T47D (cell line): ENCODE results near the gene STAT4.

ENCODE experiments used
- DNase-seq, 2 experiments: peaks; one replicate each; pipeline versions ENCODE4 v3.0.0 to v3.0.0-alpha.2; 2011 to 2012; ENCODE audit warnings: low read depth in 1 of 2, low spot score in 1 of 2
- JUND ChIP-seq: IDR thresholded peaks from 2 replicates; pipeline ENCODE4 v1.6.1; 2012; ENCODE audit warnings: low read depth
- in situ Hi-C: cut with HindIII; loops from 2 replicates; pipeline ENCODE4 v1.10.0; 2016; ENCODE audit warnings: low sequenced_read_pairs, low pct_unique_long_range_greater_than_20kb

STAT4 gene

GRCh38 chr2:191169456-191170300 lies 18.9 kb upstream of the STAT4 start:
- in situ Hi-C loops, result no loop called here
- no peak for DNase-seq
- TF ChIP-seq JUND, result peak; percentile 43; the same call in 1 of the 2 replicates

- in situ Hi-C loops, result no loop called here
- DNase-seq, result no peak
- TF ChIP-seq JUND, result no peak
Measured at GRCh38 chr2:191167766-191168165, 17.0 kb upstream of the STAT4 start.

DNA sequence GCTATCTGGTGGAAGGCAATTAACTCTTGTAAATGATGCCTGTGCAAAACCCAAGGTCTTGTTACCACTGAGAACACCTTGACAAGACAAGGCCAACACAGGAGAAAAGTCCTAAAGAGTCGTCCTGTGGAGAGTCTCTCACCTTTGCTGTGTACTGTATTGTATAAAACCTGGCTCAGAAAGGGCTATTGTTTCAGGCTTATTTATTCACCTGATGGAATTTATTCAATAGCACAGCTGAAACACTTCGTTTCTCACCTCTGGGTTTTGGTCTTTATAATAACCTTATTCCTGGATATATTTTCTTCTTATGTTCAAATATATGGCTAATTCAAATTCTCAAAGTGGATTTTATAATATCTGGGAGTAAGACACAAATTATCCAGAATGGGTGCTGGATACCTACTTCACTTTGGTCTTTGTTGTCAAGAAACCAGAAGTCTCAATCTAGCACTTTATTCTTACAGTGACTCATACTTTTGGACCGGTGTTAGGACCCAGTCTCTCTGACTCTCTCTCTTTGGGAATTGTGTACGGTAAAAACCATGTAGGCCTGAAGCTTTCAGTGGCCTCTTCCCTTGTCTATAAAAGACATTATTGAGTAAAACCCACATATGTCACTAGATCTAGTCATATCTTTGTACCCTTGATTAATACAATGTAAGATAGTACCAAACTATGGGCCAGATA lies 16.1 kb upstream of the STAT4 start:
- DNase-seq, result no peak
- in situ Hi-C loops, result no loop called here
- TF ChIP-seq JUND, result no peak

DNA sequence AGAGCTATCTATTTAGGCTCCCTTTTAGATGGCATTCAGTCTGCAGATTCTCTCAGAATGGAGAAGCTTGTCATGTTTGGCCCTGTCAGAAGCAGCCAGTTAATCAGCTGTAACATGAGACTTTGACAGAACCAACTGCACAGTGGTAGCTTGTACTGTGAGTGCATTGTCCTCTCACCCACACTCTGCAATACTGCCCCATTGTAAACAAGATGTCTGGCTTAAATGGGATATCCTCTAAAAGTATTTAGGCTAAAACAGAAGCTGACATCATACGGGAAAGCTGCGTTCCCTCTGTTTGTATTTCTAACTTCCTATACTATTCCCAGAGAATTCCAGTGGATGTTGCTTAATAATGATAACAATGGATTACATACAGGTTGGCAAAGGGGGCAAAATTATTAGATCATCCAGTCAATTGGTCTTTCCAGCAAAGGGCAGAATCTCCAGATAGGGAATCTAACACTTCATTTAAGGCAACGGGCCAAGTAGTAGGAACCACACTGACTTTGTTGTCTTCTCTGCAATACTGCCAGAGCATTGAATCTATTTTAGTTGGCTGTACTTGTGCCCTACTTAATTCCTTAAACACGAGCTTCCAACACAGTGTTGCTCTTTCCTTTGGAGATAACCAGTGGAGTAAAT lies 15.4 kb upstream of the STAT4 start:
- in situ Hi-C loops, result no loop called here
- no peak for TF ChIP-seq JUND
- peak in 1 of 2 experiments; percentile 24 for DNase-seq

DNA sequence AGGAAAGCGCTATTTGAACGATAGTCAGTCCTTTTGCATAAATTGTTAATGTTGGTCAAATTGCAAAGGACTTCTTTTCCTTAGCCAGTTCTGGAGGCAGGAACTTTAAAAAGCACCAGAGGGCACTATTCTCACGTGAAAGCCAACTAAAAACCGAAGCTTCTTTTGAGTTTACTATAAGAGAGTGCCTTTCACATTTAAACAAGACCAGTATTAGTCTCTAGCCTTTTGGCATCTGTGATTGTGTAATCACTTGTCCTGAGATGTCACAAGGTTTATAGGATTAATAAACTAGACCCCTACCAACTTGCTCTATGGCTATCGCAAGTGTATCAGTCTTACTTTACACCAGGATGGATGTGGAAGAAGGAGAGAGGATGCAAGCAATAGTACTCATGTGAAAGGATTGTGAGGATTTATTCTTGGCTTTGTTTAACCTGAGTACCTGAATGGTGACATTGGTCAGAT lies 14.4 kb upstream of the STAT4 start:
- in situ Hi-C loops, result no loop called here
- TF ChIP-seq JUND, result no peak
- DNase-seq, result peak in 1 of 2 experiments; percentile 51

DNA sequence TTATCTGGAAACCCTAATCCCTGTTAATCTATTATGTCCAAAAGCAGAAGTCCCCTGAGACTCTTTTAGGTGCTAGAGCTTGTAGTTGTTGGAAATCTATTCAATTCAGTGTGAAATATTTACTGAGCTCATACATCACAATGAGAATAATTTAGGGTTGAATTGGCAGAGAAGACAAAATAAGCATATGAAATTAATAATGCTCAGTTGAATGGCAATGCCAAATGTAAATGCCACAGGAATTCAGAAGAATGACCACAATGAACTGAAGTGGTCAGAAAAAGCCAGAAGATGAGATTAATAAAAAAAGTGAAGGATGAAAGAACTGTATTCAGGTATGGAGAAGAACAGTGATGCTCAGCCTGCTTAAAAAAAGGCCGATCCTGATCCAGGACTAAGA lies 8.0 kb upstream of the STAT4 start:
- no peak for TF ChIP-seq JUND
- DNase-seq, result no peak
- in situ Hi-C loops, result no loop called here

DNA sequence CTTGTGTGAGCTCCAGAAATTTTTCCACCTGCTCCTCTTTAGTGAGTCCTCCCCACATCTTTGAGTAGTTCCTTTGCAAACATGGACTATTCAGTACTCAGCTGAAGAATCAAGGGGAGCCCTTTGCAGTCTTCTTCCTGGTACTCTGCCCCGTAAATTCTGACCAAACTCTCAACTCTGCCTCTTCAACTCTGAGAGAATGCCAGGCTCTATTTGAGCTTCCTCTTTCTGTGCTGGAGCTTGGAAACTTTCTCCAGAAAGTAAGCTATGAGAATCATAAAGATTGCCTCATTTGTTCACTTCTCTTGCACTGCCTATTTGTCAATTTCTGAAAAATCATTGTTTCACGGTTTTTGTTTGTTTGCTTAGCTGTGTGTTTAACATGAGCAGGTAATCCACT lies 7.4 kb upstream of the STAT4 start:
- no peak for TF ChIP-seq JUND
- no peak for DNase-seq
- in situ Hi-C loops, result no loop called here

- TF ChIP-seq JUND, result no peak
- in situ Hi-C loops, result no loop called here
- DNase-seq, result peak in 1 of 2 experiments; percentile 36
Measured at GRCh38 chr2:191155608-191156071, 4.8 kb upstream of the STAT4 start.

DNA sequence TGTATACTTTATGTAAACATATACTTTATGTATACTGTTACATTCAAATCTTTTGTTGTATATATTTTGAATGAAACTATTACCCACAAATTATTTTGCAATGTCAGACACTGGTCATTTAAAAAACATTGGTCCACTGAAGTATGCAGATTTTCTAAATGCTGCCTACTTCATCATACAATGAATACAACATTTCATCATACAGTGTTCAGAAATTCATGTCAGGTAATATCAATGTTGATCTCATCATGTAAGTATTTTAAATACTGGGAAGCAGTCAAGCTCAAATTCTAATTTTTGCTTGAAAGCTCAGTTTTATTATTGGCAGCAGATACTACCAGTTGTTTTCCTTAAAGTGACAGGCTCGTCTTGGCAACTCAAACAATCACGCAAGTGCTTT lies 2.9 kb upstream of the STAT4 start:
- no peak for TF ChIP-seq JUND
- no peak for DNase-seq
- in situ Hi-C loops, result no loop called here

- no peak for TF ChIP-seq JUND
- in situ Hi-C loops, result no loop called here
- DNase-seq, result no peak
Measured at GRCh38 chr2:191152482-191153240, 1.9 kb upstream of the STAT4 start.

GRCh38 chr2:191151331-191151730 lies 537 bp upstream of the STAT4 start:
- in situ Hi-C loops, result no loop called here
- no peak for TF ChIP-seq JUND
- no peak for DNase-seq

- in situ Hi-C loops, result no loop called here
- no peak for TF ChIP-seq JUND
Measured at GRCh38 chr2:191150230-191150599, 579 bp downstream of the STAT4 start.

DNA sequence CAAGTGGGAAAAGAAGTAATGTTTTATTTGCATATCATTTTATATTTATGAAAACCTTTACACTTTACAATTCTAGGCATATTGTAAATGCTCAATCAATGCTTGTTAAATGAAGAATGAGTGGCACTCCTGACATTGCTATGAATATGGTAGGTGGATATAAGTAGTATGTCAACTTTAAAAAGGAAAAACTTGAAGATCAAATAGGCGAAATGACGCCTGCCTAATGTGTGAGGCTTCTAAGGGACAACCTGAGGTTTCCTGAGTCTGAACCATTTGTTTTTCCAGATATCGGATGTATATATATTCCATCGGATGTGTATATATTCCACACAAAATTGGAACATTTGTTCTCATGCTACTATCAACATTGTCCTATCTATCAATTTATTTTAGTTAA lies 1.4 kb downstream of the STAT4 start:
- in situ Hi-C loops, result no loop called here
- DNase-seq, result no peak
- TF ChIP-seq JUND, result no peak

More at GRCh38 chr2:191150230-191150599, 579 bp downstream of the STAT4 start:
- no peak for DNase-seq
